ENCODE results near the gene FEN1.

- TF ChIP-seq EZH2 (IDR thresholded peaks at IDR 0.05; ENCODE audit: low read depth, low read length, severe bottlenecking) (no peak), ZNF274 (IDR thresholded peaks at IDR 0.05; ENCODE audit: borderline replicate concordance, extremely low read depth, low read length) (no peak), SAP30 (IDR thresholded peaks at IDR 0.05; ENCODE audit: insufficient read depth, insufficient replicate concordance, low read length) (no peak), POLR2A (IDR thresholded peaks at IDR 0.05; ENCODE audit: control extremely low read depth in 1 of 2, low read depth in 2 of 2, low read length in 2 of 2) (no peak), CBX8 (IDR thresholded peaks at IDR 0.05; ENCODE audit: borderline replicate concordance, low read depth, low read length) (no peak), GABPA (IDR thresholded peaks at IDR 0.05; ENCODE audit: borderline replicate concordance, insufficient read depth, low read length) (0 out of 2 replicates have a peak, but pooled peaks have one; percentile 46), CTCF (IDR thresholded peaks at IDR 0.05; ENCODE audit: control extremely low read depth in 1 of 3, insufficient read depth in 1 of 3, low read depth in 1 of 3, low read length in 3 of 3) (peak in 2 of 3 experiments; percentile 57 to 97; a peak in 3 of 4 replicates), POLR2AphosphoS5 (IDR thresholded peaks at IDR 0.05; ENCODE audit: low read depth, low read length) (no peak), RNF2 (IDR thresholded peaks at IDR 0.05; ENCODE audit: borderline replicate concordance, low read depth, low read length, missing control alignments, poor library complexity, severe bottlenecking) (no peak), SUZ12 (IDR thresholded peaks at IDR 0.05; ENCODE audit: low read length) (no peak), NRF1 (IDR thresholded peaks at IDR 0.05; ENCODE audit: low read depth, low read length) (no peak), EP300 (IDR thresholded peaks at IDR 0.05; ENCODE audit: borderline replicate concordance in 1 of 2, low read depth in 2 of 2, low read length in 2 of 2) (no peak)
Observed at GRCh38 chr11:61752117-61752924, 40.4 kb upstream of the FEN1 start, which contains the start of gene MYRF.
